Measurements from ENCODE around the gene PPP1R3G.

PPP1R3G gene

GRCh38 chr6:5102267-5102970 lies 17.3 kb downstream of the PPP1R3G start:
- TF ChIP-seq CTCF (IDR thresholded peaks at IDR 0.05), result no peak
- TF ChIP-seq ZFX (IDR thresholded peaks at IDR 0.05; ENCODE audit: borderline replicate concordance), result no peak
- no peak overlapping the region for H3K27ac ChIP-seq

- TF ChIP-seq ZFX (IDR thresholded peaks at IDR 0.05; ENCODE audit: borderline replicate concordance) (no peak), CTCF (IDR thresholded peaks at IDR 0.05) (no peak)
- H3K27ac ChIP-seq, result no peak overlapping the region
These were observed 18.1 kb downstream of the PPP1R3G start for GRCh38 chr6:5103250-5103649.

- TF ChIP-seq CTCF (IDR thresholded peaks at IDR 0.05) (no peak), ZFX (IDR thresholded peaks at IDR 0.05; ENCODE audit: borderline replicate concordance) (no peak)
- no peak overlapping the region for H3K27ac ChIP-seq
These were observed 19.5 kb downstream of the PPP1R3G start for GRCh38 chr6:5104667-5105066.

- H3K27ac ChIP-seq, result no peak overlapping the region
- TF ChIP-seq ZFX (IDR thresholded peaks at IDR 0.05; ENCODE audit: borderline replicate concordance) (no peak), CTCF (IDR thresholded peaks at IDR 0.05) (no peak)
These were observed 20.0 kb downstream of the PPP1R3G start for GRCh38 chr6:5105146-5105545.

- TF ChIP-seq ZFX (IDR thresholded peaks at IDR 0.05; ENCODE audit: borderline replicate concordance), result no peak
- TF ChIP-seq CTCF (IDR thresholded peaks at IDR 0.05), result no peak
- H3K27ac ChIP-seq, result no peak overlapping the region
These were observed 22.2 kb downstream of the PPP1R3G start for GRCh38 chr6:5107341-5107740.

- TF ChIP-seq CTCF (IDR thresholded peaks at IDR 0.05), result no peak
- no peak for TF ChIP-seq ZFX (IDR thresholded peaks at IDR 0.05; ENCODE audit: borderline replicate concordance)
- H3K27ac ChIP-seq, result no peak overlapping the region
These were observed 22.9 kb downstream of the PPP1R3G start for GRCh38 chr6:5108068-5108467.

- TF ChIP-seq CTCF (IDR thresholded peaks at IDR 0.05) (no peak), ZFX (IDR thresholded peaks at IDR 0.05; ENCODE audit: borderline replicate concordance) (no peak)
- no peak overlapping the region for H3K27ac ChIP-seq
These were observed 23.5 kb downstream of the PPP1R3G start for GRCh38 chr6:5108536-5109150.

Data from 22Rv1 (cell line).